Smooth muscle cell (in vitro differentiated cells): Measurements from ENCODE around the gene SLC6A12. TPM values are rescaled to one million over a fixed set of nuclear protein-coding genes. Genes with fewer than 3 reads are reported as not detected.

ENCODE experiments used
- DNase-seq: peaks from one replicate; lab custom pipeline; 2025; ENCODE audit not compliant: unreplicated experiment; lab: John Stamatoyannopoulos, UW
- H2AFZ ChIP-seq: fragments of 200-600 bp; sonication (generic); 2 replicates; pipeline ENCODE4 v1.6.0; 2016; ENCODE audit warnings: antibody characterized with exemption, low read depth, mild to moderate bottlenecking
- H3F3A ChIP-seq: fragments of 200-600 bp; sonication (generic); 2 replicates; pipeline ENCODE4 v1.6.0; 2017; ENCODE audit warnings: antibody characterized with exemption, low read depth
- H3K27ac ChIP-seq: fragments of 200-600 bp; sonication (generic); 2 replicates; pipeline ENCODE4 v1.5.1; 2016; ENCODE audit warnings: low read depth, mild to moderate bottlenecking
- H3K27me3 ChIP-seq: fragments of 200-600 bp; sonication (generic); 2 replicates; pipeline ENCODE4 v1.6.1; 2016; ENCODE audit warnings: low read depth, mild to moderate bottlenecking
- H3K36me3 ChIP-seq: fragments of 200-600 bp; sonication (generic); 2 replicates; pipeline ENCODE4 v1.5.1; 2016; ENCODE audit warnings: low read depth
- H3K4me1 ChIP-seq: fragments of 200-600 bp; sonication (generic); 2 replicates; pipeline ENCODE4 v1.5.1; 2016; ENCODE audit warnings: low read depth
- H3K4me2 ChIP-seq: fragments of 200-600 bp; sonication (generic); 2 replicates; pipeline ENCODE4 v1.6.0; 2016; ENCODE audit warnings: mild to moderate bottlenecking
- H3K4me3 ChIP-seq: fragments of 200-600 bp; sonication (generic); 2 replicates; pipeline ENCODE4 v1.5.1; 2016; ENCODE audit warnings: mild to moderate bottlenecking
- H3K79me2 ChIP-seq: fragments of 200-600 bp; sonication (generic); 2 replicates; pipeline ENCODE4 v1.6.0; 2016; ENCODE audit warnings: low read depth, mild to moderate bottlenecking
- H3K9ac ChIP-seq: fragments of 200-600 bp; sonication (generic); 2 replicates; pipeline ENCODE4 v1.6.0; 2016; ENCODE audit warnings: low read depth
- H3K9me3 ChIP-seq: fragments of 200-600 bp; sonication (generic); replicated peaks from 2 replicates; pipeline ENCODE4 v1.5.1; 2016; ENCODE audit warnings: low read depth
- H4K20me1 ChIP-seq: fragments of 200-600 bp; sonication (generic); 2 replicates; pipeline ENCODE4 v1.6.0; 2016; ENCODE audit warnings: low read depth
- CTCF ChIP-seq: fragments of 200-600 bp; sonication (generic); IDR thresholded peaks from 2 replicates; pipeline ENCODE4 v1.5.1; 2017; ENCODE audit warnings: borderline replicate concordance, mild to moderate bottlenecking, antibody characterized with exemption; ENCODE audit not compliant: insufficient read depth, poor library complexity, severe bottlenecking
- WGBS: methylation state at CpG from one replicate; pipeline ENCODE4 v1.1.7; 2016; ENCODE audit warnings: low lambda C conversion rate; 5-methylcytosine and 5-hydroxymethylcytosine counted together
- polyA plus RNA-seq: library from polyadenylated mRNA; unstranded; fragments of >200 nt; fragmentation: Nextera tagmentation; extraction: Ambion mirVana; gene quantifications from 2 replicates; pipeline ENCODE4 v1.2.1, GENCODE V29; 2016
- total RNA-seq: library from RNA; depleted of rRNA; stranded (reverse); fragments of >200 nt; gene quantifications from 2 replicates; pipeline ENCODE4 v1.2.3, GENCODE V29; 2014

The SLC6A12 gene
- total and polyA plus RNA-seq, 2 experiments from 2014 or later, result 0.22 TPM; not detected in 1

- TF ChIP-seq CTCF, result no peak
- H4K20me1 ChIP-seq, result no peaks in the 10 kb centered on the region
- no peaks in the 10 kb centered on the region for H3K27me3 ChIP-seq
- H3F3A ChIP-seq, result no peaks in the 10 kb centered on the region
- no peak for DNase-seq
- no peaks in the 10 kb centered on the region for H3K79me2 ChIP-seq
- H3K36me3 ChIP-seq, result no peaks in the 10 kb centered on the region
- no peak overlapping the region for H2AFZ ChIP-seq
- H3K4me2 ChIP-seq, result no peak overlapping the region
- no peak overlapping the region for H3K9ac ChIP-seq
- no peaks in the 10 kb centered on the region for H3K9me3 ChIP-seq
- H3K4me1 ChIP-seq, result no peaks in the 10 kb centered on the region
- H3K4me3 ChIP-seq, result no peak overlapping the region
- H3K27ac ChIP-seq, result no peak overlapping the region
- WGBS, result 88% methylated on average over 11 of the region's 11 CpGs
These were observed 9.9 kb upstream of the SLC6A12 start for GRCh38 chr12:223841-224240.

- H3K9me3 ChIP-seq, result no peaks in the 10 kb centered on the region
- no peaks in the 10 kb centered on the region for H3K4me1 ChIP-seq
- no peaks in the 10 kb centered on the region for H3F3A ChIP-seq
- H3K27me3 ChIP-seq, result no peaks in the 10 kb centered on the region
- no peaks in the 10 kb centered on the region for H4K20me1 ChIP-seq
- no peak overlapping the region for H3K4me2 ChIP-seq
- H3K4me3 ChIP-seq, result no peak overlapping the region
- H3K9ac ChIP-seq, result no peak overlapping the region
- 93% methylated on average over 6 of the region's 6 CpGs for WGBS
- H2AFZ ChIP-seq, result no peak overlapping the region
- no peaks in the 10 kb centered on the region for H3K36me3 ChIP-seq
- H3K79me2 ChIP-seq, result no peaks in the 10 kb centered on the region
- no peak overlapping the region for H3K27ac ChIP-seq
- TF ChIP-seq CTCF, result no peak
- no peak for DNase-seq
These were observed 7.8 kb upstream of the SLC6A12 start for GRCh38 chr12:221736-222135.

- Histone ChIP-seq H3K36me3 (no peaks in the 10 kb centered on the region), H3K79me2 (no peaks in the 10 kb centered on the region), H3K9me3 (no peaks in the 10 kb centered on the region), H3K27ac (no peak overlapping the region), H4K20me1 (no peaks in the 10 kb centered on the region), H3F3A (no peaks in the 10 kb centered on the region), H3K9ac (no peak overlapping the region), H3K4me1 (no peaks in the 10 kb centered on the region), H3K4me3 (no peak overlapping the region), H3K27me3 (no peaks in the 10 kb centered on the region), H2AFZ (no peak overlapping the region), H3K4me2 (no peak overlapping the region)
- no peak for DNase-seq
- 94% methylated on average over 19 of the region's 19 CpGs for WGBS
- TF ChIP-seq CTCF, result no peak
These were observed 7.1 kb upstream of the SLC6A12 start for GRCh38 chr12:220946-221550.

- 69% methylated on average over 6 of the region's 6 CpGs for WGBS
- DNase-seq, result no peak
- Histone ChIP-seq H3K27me3 (peaks cover 2% of the 10 kb centered on the region), H3K9ac (no peak overlapping the region), H3K79me2 (no peaks in the 10 kb centered on the region), H3K27ac (no peak overlapping the region), H3K4me3 (no peak overlapping the region), H3K9me3 (no peaks in the 10 kb centered on the region), H2AFZ (no peak overlapping the region), H3K4me2 (no peak overlapping the region), H4K20me1 (no peaks in the 10 kb centered on the region), H3F3A (no peaks in the 10 kb centered on the region), H3K4me1 (no peaks in the 10 kb centered on the region), H3K36me3 (no peaks in the 10 kb centered on the region)
- TF ChIP-seq CTCF, result no peak
These were observed 6.5 kb upstream of the SLC6A12 start for GRCh38 chr12:220491-220890.
